Erythroblast (primary cell): Measurements from ENCODE around the gene BICRA.
"Not testable (repeated sequence)": the region's sequence is repeated elsewhere in the genome, so short reads cannot be mapped to it uniquely, and the experiment has no call there.

ENCODE experiments used
- DNase-seq, 2 experiments: peaks; one replicate each; lab custom pipeline; 2025; lab: John Stamatoyannopoulos, UW
- GATA1 ChIP-seq: IDR thresholded peaks from 2 replicates; pipeline ENCODE4 v1.6.1; 2011; ENCODE audit warnings: low read depth, mild to moderate bottlenecking, control low read depth, low read length, moderate library complexity
- POLR2A ChIP-seq: IDR thresholded peaks from 2 replicates; pipeline ENCODE4 v1.6.1; 2011; ENCODE audit warnings: mild to moderate bottlenecking, low read length

BICRA gene

DNA sequence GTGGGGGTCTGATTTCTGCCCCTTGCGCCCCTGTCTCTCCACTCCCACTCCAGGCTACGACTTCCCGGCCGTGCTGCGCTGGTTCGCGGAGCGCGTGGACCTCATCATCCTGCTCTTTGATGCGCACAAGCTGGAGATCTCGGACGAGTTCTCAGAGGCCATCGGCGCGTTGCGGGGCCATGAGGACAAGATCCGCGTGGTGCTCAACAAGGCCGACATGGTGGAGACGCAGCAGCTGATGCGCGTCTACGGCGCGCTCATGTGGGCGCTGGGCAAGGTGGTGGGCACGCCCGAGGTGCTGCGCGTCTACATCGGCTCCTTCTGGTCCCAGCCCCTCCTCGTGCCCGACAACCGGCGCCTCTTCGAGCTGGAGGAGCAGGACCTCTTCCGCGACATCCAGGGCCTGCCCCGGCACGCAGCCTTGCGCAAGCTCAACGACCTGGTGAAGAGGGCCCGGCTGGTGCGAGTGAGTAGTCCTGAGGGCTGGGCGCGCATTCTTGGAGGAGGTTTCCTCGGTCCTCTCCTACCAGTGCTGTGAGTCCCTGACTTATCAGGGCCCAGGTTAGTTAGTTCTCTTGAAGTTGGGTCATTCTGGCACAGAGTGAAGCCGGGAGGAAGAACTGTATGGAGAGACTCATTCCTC, 116.9 kb downstream of the BICRA start:
- DNase-seq: no peak
- TF ChIP-seq GATA1: no peak
- no peak for TF ChIP-seq POLR2A

DNA sequence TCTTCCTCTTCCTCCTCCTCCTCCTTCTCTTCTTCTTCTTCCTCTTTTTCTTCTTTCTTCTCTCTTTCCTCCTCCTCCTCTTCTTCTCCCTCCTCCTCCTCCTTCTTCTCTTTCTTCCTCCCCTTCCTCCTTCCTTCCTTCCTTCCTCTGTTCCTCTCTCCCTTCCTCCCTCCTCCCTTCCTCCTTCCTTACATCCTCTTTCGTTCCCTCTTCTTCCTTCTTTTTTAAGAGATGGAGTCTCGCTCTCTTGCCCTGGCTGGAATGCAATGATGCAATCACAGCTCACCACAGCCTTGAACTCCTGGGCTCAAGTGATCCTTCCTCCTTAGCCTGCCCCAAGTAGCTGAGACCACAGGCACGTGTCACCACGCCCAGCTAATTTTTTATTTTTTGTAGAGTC, 117.5 kb downstream of the BICRA start:
- no peak for TF ChIP-seq GATA1
- no peak for TF ChIP-seq POLR2A
- no peak for DNase-seq

DNA sequence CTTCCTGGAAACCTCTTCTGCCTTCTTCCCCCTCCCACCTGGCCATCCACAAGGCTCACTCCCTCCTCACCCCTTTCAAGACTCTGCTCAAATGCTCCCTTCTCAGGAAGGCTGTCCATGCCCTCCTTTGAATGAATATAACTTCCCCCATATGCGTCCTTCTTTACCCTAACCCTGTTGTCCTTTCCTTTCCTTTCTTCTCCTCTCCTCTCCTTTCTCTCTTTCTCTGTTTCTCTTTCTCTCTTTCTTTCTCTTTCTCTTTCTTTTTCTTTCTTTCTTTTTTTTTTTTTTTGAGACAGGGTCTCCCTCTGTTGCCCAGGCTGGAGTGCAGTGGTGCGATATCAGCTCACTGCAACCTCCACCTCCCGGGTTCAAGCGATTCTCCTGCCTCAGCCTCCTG, 119.4 kb downstream of the BICRA start:
- DNase-seq: not testable (repeated sequence)

DNA sequence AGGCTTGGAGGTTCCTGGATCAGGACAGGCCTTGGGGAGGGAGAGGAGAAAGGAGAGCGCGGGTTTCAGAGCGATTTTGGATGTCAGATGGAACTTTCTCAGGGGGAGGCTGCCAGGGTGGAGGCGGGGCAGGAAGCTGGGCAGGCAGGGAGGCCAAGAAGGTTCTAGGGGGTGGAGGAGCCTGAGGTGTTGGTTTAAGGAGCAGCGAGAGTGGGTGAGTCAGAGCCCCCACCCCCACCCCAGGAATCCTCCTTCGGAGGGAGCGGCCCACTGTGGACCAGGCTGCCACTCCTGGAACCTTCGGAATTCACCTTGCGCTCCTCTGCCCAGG, 120.5 kb downstream of the BICRA start:
- DNase-seq: peak in 1 of 2 experiments; percentile 16
- no peak for TF ChIP-seq POLR2A
- TF ChIP-seq GATA1: no peak

DNA sequence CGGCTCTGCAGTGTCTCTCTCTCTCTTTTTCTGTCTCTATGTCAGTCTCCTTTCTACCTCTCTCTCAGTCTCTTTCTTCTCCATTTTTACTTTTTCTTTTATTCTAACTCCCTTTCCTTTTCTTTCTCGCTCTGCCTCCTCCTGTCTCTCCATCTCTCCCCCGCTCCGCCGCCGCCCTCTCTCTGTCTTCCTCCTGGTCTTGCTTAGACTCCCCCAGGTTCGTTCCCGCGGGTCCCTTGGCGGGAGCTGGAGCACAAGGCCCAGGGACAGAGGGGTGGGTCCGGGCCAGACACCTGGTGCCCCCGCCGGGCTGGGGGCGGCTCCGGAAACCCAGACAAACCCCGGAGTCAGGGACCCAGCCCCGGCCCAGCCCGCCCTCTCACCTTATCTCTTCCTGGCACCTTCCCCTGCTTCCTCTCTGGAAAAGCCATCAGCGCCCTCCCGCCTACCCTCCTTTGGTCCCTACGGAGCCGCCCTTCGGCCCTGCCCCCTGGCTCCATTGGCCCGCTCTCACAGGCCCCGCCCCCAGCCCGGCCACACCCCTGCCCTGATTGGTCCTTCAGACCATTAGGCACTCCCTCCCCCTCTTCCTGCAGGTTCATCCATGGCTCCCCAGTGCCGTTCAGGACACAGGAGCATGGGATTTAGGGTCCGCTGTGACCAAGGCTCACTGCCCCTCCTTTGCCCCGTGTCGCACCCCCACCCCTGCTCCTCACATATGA, 121.0 kb downstream of the BICRA start:
- TF ChIP-seq GATA1 (no peak), POLR2A (no peak)
- DNase-seq: peak; percentile 62 to 68

DNA sequence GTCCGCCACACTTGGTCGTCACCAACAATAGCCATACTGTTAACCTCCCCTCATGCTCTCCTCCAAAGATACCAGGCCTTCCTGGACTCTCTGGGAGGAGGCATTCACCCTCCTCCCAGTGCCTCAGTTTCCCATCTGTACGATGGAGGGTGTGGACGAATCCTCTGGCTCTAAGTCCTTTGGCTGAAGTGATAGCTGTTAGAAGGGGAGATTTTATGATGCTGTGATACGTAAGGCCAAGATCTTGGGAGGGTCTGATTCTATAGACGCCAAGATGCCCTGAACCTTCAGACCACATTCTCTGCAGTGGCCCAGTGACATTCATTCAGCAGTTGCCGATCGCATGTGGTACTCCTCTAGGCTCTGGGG, 121.6 kb downstream of the BICRA start:
- TF ChIP-seq GATA1 (no peak), POLR2A (no peak)
- no peak for DNase-seq

DNA sequence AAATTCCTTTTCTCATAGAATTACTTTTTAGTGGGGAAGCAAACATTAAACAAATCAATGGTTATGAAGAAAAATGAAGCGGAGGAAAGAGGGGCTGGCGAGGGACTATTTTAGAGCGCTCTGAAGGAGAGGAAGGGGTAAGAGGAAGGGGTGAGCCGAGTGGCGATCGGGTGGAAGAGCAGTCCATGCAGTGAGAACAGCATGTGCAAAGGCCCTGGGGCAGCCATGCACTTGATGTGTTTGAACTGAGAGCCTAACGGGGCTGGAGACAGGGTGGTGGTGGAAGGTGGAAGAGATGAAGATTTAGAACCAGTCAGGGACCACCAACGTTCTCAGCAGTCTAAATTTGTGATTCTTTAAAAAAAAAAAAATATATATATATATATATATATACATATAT, 122.0 kb downstream of the BICRA start:
- TF ChIP-seq GATA1: no peak
- no peak for TF ChIP-seq POLR2A
- no peak for DNase-seq

DNA sequence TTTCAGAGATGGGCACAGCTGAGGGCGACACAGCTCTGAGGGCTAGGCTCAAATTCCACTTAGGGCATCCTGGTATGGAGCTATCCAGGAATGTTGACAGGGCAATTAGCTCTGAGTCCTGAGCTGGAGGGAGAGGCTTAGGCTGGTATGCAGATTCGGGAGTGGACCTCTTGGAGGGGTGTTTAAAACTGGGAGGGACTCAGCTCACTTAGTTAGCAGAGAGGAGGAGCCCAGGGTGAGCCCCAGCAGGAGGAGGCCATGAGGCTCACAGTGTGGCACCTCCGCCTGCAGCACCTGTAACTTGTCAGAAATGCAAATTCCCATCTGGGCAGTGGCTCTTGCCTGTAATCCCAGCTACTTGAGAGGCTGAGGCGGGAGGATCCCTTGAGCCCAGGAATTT, 126.2 kb downstream of the BICRA start:
- TF ChIP-seq GATA1: no peak
- TF ChIP-seq POLR2A: no peak
- DNase-seq: no peak

DNA sequence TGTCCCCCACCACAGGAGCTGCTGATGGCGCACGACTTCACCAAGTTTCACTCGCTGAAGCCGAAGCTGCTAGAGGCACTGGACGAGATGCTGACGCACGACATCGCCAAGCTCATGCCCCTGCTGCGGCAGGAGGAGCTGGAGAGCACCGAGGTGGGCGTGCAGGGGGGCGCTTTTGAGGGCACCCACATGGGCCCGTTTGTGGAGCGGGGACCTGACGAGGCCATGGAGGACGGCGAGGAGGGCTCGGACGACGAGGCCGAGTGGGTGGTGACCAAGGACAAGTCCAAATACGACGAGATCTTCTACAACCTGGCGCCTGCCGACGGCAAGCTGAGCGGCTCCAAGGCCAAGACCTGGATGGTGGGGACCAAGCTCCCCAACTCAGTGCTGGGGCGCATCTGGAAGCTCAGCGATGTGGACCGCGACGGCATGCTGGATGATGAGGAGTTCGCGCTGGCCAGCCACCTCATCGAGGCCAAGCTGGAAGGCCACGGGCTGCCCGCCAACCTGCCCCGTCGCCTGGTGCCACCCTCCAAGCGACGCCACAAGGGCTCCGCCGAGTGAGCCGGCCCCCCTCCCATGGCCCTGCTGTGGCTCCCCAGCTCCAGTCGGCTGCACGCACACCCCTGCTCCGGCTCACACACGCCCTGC, 132.1 kb downstream of the BICRA start:
- TF ChIP-seq POLR2A: no peak
- TF ChIP-seq GATA1: no peak
- no peak for DNase-seq

DNA sequence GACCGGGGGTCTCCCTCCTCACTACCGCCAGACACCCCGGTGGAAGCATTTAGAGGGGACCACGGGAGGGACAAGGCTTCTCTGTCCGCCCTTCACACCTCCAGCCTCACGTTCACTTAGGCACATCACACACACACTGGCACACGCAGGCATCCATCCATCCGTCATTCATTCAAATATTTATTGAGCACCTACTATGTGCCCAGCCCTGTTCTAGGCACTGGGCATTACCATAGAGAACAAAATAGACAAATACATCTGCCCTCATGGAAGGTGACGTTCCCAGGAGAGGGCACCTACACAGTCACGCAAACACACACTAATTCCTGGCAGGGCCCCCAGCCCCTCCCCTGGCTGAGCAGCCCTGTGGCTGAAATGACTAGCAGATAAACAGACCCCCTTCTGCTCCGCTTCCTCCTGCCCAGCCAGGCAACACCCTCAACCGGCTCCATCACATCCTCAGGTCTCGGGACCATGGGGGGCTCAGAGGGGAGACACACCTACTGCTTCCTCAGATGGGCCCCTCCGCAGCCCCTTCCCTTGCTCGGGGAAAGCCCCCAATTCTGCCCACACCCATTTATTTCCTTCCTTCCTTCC, 132.7 kb downstream of the BICRA start:
- no peak for DNase-seq
- TF ChIP-seq GATA1 (no peak), POLR2A (no peak)

DNA sequence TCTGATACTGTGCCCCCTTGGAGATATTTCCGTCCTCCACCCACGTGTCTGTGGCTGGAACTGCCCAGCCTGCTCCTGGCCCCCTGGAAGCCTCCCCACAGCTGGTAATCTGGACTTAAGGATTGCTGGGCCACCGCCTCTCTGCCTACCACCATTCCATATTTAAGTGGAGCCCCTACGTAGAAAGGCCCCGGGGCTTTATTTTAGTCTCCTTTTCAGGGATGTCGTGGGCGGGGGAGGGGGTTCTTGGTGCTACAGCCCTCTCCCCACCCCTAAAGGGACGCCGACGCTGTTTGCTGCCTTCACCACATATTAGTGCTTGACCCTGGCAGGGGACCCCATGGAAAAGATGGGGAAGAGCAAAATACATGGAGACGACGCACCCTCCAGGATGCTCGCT, 133.7 kb downstream of the BICRA start:
- TF ChIP-seq GATA1 (no peak), POLR2A (no peak)
- no peak for DNase-seq

DNA sequence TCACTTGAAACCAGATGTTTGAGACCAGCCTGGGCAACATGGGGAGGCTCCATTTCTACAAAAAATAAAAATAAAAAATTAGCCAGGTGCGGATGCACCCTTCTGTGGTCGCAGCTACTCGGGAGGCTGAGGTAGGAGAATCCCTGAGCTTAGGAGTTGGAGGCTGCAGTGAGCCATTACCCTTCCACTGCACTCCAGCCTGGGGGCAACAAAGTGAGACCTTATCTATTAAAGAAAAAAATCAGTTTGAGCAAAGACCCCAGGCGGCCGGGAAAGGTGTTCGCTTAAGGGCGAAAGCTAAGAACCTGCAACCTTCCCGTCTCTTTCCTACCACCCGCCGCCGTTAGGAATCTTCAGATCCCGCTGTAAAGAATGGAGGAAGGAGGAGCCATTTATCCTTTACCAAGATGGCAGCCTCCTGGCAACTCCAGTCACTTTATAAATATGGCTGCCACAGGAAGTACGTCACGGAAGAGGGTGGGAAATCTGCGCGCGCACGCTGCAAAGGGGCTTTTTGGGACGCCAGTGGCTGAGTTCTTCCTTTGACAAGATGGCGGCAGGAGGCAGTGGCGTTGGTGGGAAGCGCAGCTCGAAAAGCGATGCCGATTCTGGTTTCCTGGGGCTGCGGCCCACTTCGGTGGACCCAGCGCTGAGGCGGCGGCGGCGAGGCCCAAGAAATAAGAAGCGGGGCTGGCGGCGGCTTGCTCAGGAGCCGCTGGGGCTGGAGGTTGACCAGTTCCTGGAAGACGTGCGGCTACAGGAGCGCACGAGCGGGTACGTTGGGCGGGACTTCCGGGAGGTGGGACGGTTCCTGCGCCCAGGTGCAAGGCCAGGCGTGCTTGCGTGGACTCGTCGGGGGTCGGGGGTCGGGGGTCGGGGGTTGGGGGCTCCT, 136.3 kb downstream of the BICRA start, which contains the start of gene NOP53:
NOP53 (plus strand) TSS at position 537 of the 892 bp plus-strand sequence; CDS start at position 551, 14 bp downstream.
- TF ChIP-seq GATA1 (no peak), POLR2A (peak; percentile 90)
- peak; percentile 97 to 99 for DNase-seq

DNA sequence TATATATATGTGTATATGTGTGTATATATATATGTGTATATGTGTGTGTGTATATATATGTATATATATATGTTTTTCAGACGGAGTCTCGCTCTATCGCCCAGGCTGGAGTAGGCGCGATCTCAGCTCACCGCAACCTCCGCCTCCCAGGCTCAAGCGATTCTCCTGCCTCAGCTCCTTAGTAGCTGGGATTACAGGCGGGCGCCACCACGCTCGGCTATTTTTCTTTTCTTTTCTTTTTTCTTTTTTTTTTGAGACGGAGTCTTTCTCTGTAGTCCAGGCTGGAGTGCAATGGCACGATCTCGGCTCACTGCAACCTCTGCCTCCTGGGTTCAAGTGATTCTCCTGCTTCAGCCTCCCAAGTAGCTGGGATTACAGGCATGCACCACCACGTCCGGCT, 137.2 kb downstream of the BICRA start:
- DNase-seq: not testable (repeated sequence)
